Fibroblast of lung (primary cell): ENCODE results near the gene PLB1. TPM values are rescaled to one million over a fixed set of nuclear protein-coding genes. Genes with fewer than 3 reads are reported as not detected.

Experiments used
- DNase-seq, 2 donors: peaks; one replicate each; pipeline versions ENCODE4 v3.0.0 to v3.0.0-alpha.2; 2010; ENCODE audit warnings: low read depth in 2 of 2
- H2AFZ ChIP-seq: 2 replicates; pipeline ENCODE4 v1.5.1; 2012; ENCODE audit warnings: low read length, control low read depth, inconsistent platforms
- H3K27ac ChIP-seq: 2 replicates; pipeline ENCODE4 v1.5.1; 2011; ENCODE audit warnings: low read length, control low read depth; ENCODE audit not compliant: insufficient read depth
- H3K27me3 ChIP-seq: 2 replicates; pipeline ENCODE4 v1.5.1; 2011; ENCODE audit warnings: mild to moderate bottlenecking, low read length; ENCODE audit not compliant: control insufficient read depth, insufficient read depth
- H3K36me3 ChIP-seq: 2 replicates; pipeline ENCODE4 v1.5.1; 2011; ENCODE audit warnings: low read length; ENCODE audit not compliant: control insufficient read depth, insufficient read depth
- H3K4me1 ChIP-seq: 2 replicates; pipeline ENCODE4 v1.5.1; 2011; ENCODE audit warnings: low read length; ENCODE audit not compliant: control insufficient read depth, insufficient read depth; ENCODE audit errors: extremely low read depth
- H3K4me2 ChIP-seq: 2 replicates; pipeline ENCODE4 v1.5.1; 2011; ENCODE audit warnings: low read length, control low read depth; ENCODE audit not compliant: insufficient read depth; ENCODE audit errors: extremely low read depth
- H3K4me3 ChIP-seq, 4 experiments: fragments of 200-600 bp in 1 of 4; sonication (generic) in 1 of 4; replicated peaks in 1 of 4; 2 replicates each; pipeline ENCODE4 v1.5.1; 2011 to 2016; ENCODE audit warnings: low read length in 4 of 4, low read depth in 3 of 4, mild to moderate bottlenecking in 3 of 4, control low read depth in 2 of 4, inconsistent platforms in 1 of 4, mixed read lengths in 1 of 4; ENCODE audit not compliant: insufficient read depth in 1 of 4; ENCODE audit errors: control extremely low read depth in 1 of 4
- H3K79me2 ChIP-seq: 2 replicates; pipeline ENCODE4 v1.5.1; 2012; ENCODE audit warnings: mild to moderate bottlenecking, low read length, inconsistent platforms; ENCODE audit not compliant: control insufficient read depth, insufficient read depth
- H3K9ac ChIP-seq: 2 replicates; pipeline ENCODE4 v1.5.1; 2011; ENCODE audit warnings: mild to moderate bottlenecking, low read length, control low read depth; ENCODE audit not compliant: insufficient read depth
- H3K9me3 ChIP-seq: 2 replicates; pipeline ENCODE4 v1.5.1; 2012; ENCODE audit warnings: low read depth, low read length; ENCODE audit not compliant: control insufficient read depth, insufficient read depth
- H4K20me1 ChIP-seq: 2 replicates; pipeline ENCODE4 v1.5.1; 2011; ENCODE audit warnings: low read length; ENCODE audit not compliant: control insufficient read depth, insufficient read depth; ENCODE audit errors: extremely low read depth
- EZH2 ChIP-seq: IDR thresholded peaks from 2 replicates; pipeline ENCODE4 v1.5.1; 2012; ENCODE audit warnings: low read length, control low read depth, mild to moderate bottlenecking; ENCODE audit errors: missing control alignments
- polyA plus RNA-seq, 2 donors: library from polyadenylated mRNA; depleted of rRNA in 1 of 2; stranded (reverse) in 1 of 2; unstranded in 1 of 2; fragments of >200 nt; gene quantifications; 2 replicates each; pipeline ENCODE4 v1.2.1, GENCODE V29; 2011 to 2012; ENCODE audit warnings: missing spikeins in 1 of 2
- total RNA-seq: library from RNA; depleted of rRNA; stranded (reverse); fragments of >200 nt; gene quantifications from 2 replicates; pipeline ENCODE4 v1.2.1, GENCODE V29; 2014
- TF ChIP-seq, protein P1 (sequence below), 2 donors: IDR thresholded peaks in 1 of 2; conservative IDR thresholded peaks in 1 of 2; 1 replicate in 1 of 2; 2 replicates in 1 of 2; pipeline ENCODE4 v1.5.1; 2011 to 2012; ENCODE audit warnings: low read length in 2 of 2, control low read depth in 1 of 2, inconsistent platforms in 1 of 2, low read depth in 1 of 2, mild to moderate bottlenecking in 1 of 2

PLB1 gene
- total and polyA plus RNA-seq, 2 donors (not counting 1 experiment from before 2014, with no cell fraction given), result 0.70 to 1.8 TPM

DNA sequence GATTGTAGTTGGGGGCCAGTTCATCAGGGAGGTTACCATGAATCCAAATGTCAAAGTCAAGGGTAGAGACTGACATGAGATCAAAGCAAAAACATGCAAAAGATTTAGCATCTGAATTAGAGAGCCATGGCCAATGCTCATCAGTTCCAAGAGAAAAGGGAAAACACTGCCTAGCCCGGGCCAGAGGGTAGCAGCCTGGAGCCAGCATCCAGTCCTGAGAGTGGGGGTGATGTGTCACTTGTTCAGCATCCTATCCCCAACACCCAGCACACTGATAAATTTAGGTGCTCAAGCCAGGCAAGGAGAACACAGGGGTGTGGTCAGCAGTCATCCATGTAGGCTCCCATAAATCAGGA, 178.8 kb downstream of the PLB1 start:
- Histone ChIP-seq H3K9ac (no peak overlapping the region), H3K9me3 (no peaks in the 10 kb centered on the region), H3K4me2 (peak overlapping the region; percentile 19), H3K4me3 (no peak overlapping the region), H3K27ac (no peak overlapping the region), H3K27me3 (no peaks in the 10 kb centered on the region), H2AFZ (no peak overlapping the region), H3K4me1 (peaks cover 3% of the 10 kb centered on the region), H4K20me1 (no peaks in the 10 kb centered on the region), H3K36me3 (no peaks in the 10 kb centered on the region), H3K79me2 (no peaks in the 10 kb centered on the region)
- TF ChIP-seq EZH2, result no peak
- DNase-seq, result no peak

DNA sequence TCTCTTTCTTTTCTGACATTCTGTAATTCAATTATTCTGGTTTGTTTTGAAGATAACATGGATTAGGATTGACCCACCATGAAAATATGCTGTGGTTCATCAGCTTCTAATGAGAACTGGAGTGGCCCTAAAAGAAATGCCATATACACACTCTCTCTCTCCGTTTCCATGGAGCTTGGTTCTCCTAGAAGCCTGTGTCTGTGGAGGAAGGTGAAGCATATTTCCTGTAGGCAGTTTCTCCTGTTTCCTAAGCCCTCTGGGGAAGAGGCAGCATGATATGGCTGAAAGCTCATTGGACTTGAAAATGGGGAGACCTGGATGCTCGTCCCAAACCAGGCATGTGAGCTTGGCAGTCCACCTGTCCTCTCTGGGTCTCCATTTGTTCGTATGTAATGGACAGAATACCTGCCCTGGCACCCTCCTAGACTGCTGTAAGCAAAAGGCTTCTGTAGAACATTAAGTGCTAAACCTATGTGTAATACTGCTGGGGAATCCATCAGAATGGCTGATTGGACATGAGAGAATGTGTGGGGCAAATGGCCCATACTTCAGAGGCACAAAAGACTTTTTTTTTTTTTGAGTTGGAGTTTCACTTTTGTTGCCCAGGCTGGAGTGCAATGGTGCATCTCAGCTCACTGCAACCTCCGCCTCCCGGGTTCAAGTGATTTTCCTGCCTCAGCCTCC, 180.4 kb downstream of the PLB1 start:
- Histone ChIP-seq H3K4me3 (no peak overlapping the region), H3K9me3 (no peaks in the 10 kb centered on the region), H3K9ac (no peak overlapping the region), H4K20me1 (no peaks in the 10 kb centered on the region), H3K27me3 (no peaks in the 10 kb centered on the region), H3K4me1 (peaks cover 3% of the 10 kb centered on the region), H3K27ac (no peak overlapping the region), H3K79me2 (no peaks in the 10 kb centered on the region), H3K36me3 (no peaks in the 10 kb centered on the region), H3K4me2 (no peak overlapping the region), H2AFZ (no peak overlapping the region)
- peak in 1 of 2 donors; percentile 16 for DNase-seq
- TF ChIP-seq EZH2, result no peak
- TF ChIP-seq, protein P1, sequence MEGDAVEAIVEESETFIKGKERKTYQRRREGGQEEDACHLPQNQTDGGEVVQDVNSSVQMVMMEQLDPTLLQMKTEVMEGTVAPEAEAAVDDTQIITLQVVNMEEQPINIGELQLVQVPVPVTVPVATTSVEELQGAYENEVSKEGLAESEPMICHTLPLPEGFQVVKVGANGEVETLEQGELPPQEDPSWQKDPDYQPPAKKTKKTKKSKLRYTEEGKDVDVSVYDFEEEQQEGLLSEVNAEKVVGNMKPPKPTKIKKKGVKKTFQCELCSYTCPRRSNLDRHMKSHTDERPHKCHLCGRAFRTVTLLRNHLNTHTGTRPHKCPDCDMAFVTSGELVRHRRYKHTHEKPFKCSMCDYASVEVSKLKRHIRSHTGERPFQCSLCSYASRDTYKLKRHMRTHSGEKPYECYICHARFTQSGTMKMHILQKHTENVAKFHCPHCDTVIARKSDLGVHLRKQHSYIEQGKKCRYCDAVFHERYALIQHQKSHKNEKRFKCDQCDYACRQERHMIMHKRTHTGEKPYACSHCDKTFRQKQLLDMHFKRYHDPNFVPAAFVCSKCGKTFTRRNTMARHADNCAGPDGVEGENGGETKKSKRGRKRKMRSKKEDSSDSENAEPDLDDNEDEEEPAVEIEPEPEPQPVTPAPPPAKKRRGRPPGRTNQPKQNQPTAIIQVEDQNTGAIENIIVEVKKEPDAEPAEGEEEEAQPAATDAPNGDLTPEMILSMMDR (conservative IDR thresholded peaks at IDR 0.05 in 1 of 2, IDR thresholded peaks at IDR 0.05 in 1 of 2; ENCODE audit: low read depth in 1 of 2, low read length in 2 of 2), result no peak

DNA sequence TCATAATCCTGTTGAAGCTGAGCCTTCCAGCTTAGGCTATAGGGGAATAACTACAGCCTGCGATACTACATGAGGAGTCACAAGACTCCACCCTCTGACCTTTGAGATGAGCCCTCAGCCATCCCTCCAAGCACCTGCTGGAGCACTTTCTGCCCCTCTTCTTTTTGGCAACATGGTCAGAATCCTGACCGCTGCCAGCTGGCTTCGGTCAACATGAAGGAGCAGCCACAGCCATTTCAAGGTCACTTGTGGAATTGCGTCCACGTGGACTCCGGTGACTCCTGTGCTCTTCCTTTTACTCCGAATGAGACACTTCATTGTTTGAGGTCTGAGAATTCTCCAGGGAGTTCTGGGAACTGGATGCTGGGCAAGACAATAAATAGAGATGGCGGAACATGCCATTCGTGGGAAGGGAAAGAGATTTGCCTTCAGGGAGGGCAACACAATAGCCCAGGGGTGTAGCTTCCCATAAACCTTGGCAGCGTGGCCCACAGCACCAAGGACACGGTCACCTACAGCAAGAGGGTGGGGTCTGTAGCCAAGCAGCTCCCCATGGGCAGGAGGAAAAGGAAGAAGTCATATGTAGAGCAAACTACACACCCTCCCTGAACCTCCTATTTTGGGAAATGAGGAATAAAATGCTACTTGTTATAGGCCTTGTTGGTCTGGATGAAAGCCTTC, 182.5 kb downstream of the PLB1 start:
- no peak overlapping the region for H3K4me2 ChIP-seq
- no peak for TF ChIP-seq EZH2
- TF ChIP-seq, protein P1 (conservative IDR thresholded peaks at IDR 0.05 in 1 of 2, IDR thresholded peaks at IDR 0.05 in 1 of 2; ENCODE audit: low read depth in 1 of 2, low read length in 2 of 2), result no peak
- H3K27me3 ChIP-seq, result no peaks in the 10 kb centered on the region
- H3K79me2 ChIP-seq, result no peaks in the 10 kb centered on the region
- H3K9ac ChIP-seq, result no peak overlapping the region
- DNase-seq, result no peak
- no peaks in the 10 kb centered on the region for H3K36me3 ChIP-seq
- H3K4me1 ChIP-seq, result peaks cover 6% of the 10 kb centered on the region
- H3K27ac ChIP-seq, result no peak overlapping the region
- H3K4me3 ChIP-seq, result no peak overlapping the region
- H4K20me1 ChIP-seq, result no peaks in the 10 kb centered on the region
- no peak overlapping the region for H2AFZ ChIP-seq
- H3K9me3 ChIP-seq, result no peaks in the 10 kb centered on the region
